GM21825 (cell line): ENCODE results near the gene CACNA1D.

ENCODE experiments used
- ATAC-seq: cut with Tn5 transposase; IDR thresholded peaks from one replicate; pipeline ENCODE4 v1.9.1; 2021; ENCODE audit warnings: mild to moderate bottlenecking, moderate library complexity; ENCODE audit not compliant: unreplicated experiment

Gene CACNA1D

GRCh38 chr3:53708001-53708621, 213.7 kb downstream of the CACNA1D start:
- no peak for ATAC-seq

- ATAC-seq = no peak
Measured at GRCh38 chr3:53709256-53709655, 214.8 kb downstream of the CACNA1D start.

- ATAC-seq = peak; percentile 49
Measured at GRCh38 chr3:53709860-53710674, 215.7 kb downstream of the CACNA1D start.

GRCh38 chr3:53711387-53711786, 217.0 kb downstream of the CACNA1D start:
- no peak for ATAC-seq

- ATAC-seq = no peak
Measured at GRCh38 chr3:53712817-53713388, 218.5 kb downstream of the CACNA1D start.

- ATAC-seq = no peak
Measured at GRCh38 chr3:53713626-53714025, 219.2 kb downstream of the CACNA1D start.

- ATAC-seq = no peak
Measured at GRCh38 chr3:53715815-53716483, 221.5 kb downstream of the CACNA1D start.

GRCh38 chr3:53716998-53717397, 222.6 kb downstream of the CACNA1D start:
- no peak for ATAC-seq

GRCh38 chr3:53718462-53718861, 224.1 kb downstream of the CACNA1D start:
- ATAC-seq = no peak

- no peak for ATAC-seq
Measured at GRCh38 chr3:53719796-53720195, 225.4 kb downstream of the CACNA1D start.

- ATAC-seq = no peak
Measured at GRCh38 chr3:53721187-53722119, 227.0 kb downstream of the CACNA1D start.

- ATAC-seq = no peak
Measured at GRCh38 chr3:53724566-53724965, 230.2 kb downstream of the CACNA1D start.

GRCh38 chr3:53725387-53725995, 231.1 kb downstream of the CACNA1D start:
- ATAC-seq = no peak

- no peak for ATAC-seq
Measured at GRCh38 chr3:53726643-53727042, 232.2 kb downstream of the CACNA1D start.

GRCh38 chr3:53728606-53729005, 234.2 kb downstream of the CACNA1D start:
- no peak for ATAC-seq

GRCh38 chr3:53729159-53729558, 234.7 kb downstream of the CACNA1D start:
- ATAC-seq = no peak

GRCh38 chr3:53729618-53730017, 235.2 kb downstream of the CACNA1D start:
- ATAC-seq = no peak

- no peak for ATAC-seq
Measured at GRCh38 chr3:53730576-53730975, 236.2 kb downstream of the CACNA1D start.

- ATAC-seq = no peak
Measured at GRCh38 chr3:53731934-53732624, 237.7 kb downstream of the CACNA1D start.
